GM18909 (cell line): ENCODE measurements around the gene CCNL1.
"Not testable (repeated sequence)": the region's sequence is repeated elsewhere in the genome, so short reads cannot be mapped to it uniquely, and the experiment has no call there.

Source experiments
- ATAC-seq: cut with Tn5 transposase; IDR thresholded peaks from one replicate; pipeline ENCODE4 v1.9.1; 2021; ENCODE audit warnings: mild to moderate bottlenecking; ENCODE audit not compliant: unreplicated experiment, poor library complexity

CCNL1 gene

GRCh38 chr3:157109267-157110141 lies 50.4 kb downstream of the CCNL1 start:
- no peak for ATAC-seq

GRCh38 chr3:157107644-157108133 lies 52.3 kb downstream of the CCNL1 start:
- ATAC-seq, result no peak

GRCh38 chr3:157107037-157107436 lies 52.9 kb downstream of the CCNL1 start:
- no peak for ATAC-seq

GRCh38 chr3:157104928-157105652 lies 54.9 kb downstream of the CCNL1 start:
- peak; percentile 75 for ATAC-seq

GRCh38 chr3:157104521-157104920 lies 55.4 kb downstream of the CCNL1 start:
- ATAC-seq, result no peak

- ATAC-seq, result no peak
These were observed 56.1 kb downstream of the CCNL1 start for GRCh38 chr3:157103860-157104259.

GRCh38 chr3:157103280-157103679 lies 56.7 kb downstream of the CCNL1 start:
- peak; percentile 93 for ATAC-seq

GRCh38 chr3:157102595-157102994 lies 57.4 kb downstream of the CCNL1 start:
- not testable (repeated sequence) for ATAC-seq

GRCh38 chr3:157102098-157102497 lies 57.8 kb downstream of the CCNL1 start:
- no peak for ATAC-seq

GRCh38 chr3:157101486-157101885 lies 58.5 kb downstream of the CCNL1 start:
- no peak for ATAC-seq

- ATAC-seq, result no peak
These were observed 59.1 kb downstream of the CCNL1 start for GRCh38 chr3:157100608-157101396.

GRCh38 chr3:157100096-157100477 lies 59.9 kb downstream of the CCNL1 start:
- no peak for ATAC-seq

- ATAC-seq, result no peak
These were observed 60.4 kb downstream of the CCNL1 start for GRCh38 chr3:157099326-157100095.

- no peak for ATAC-seq
These were observed 61.1 kb downstream of the CCNL1 start for GRCh38 chr3:157098823-157099185.

GRCh38 chr3:157098121-157098822 lies 61.7 kb downstream of the CCNL1 start:
- no peak for ATAC-seq
